ENCODE measurements around the gene MARK3. TPM values are rescaled to one million over a fixed set of nuclear protein-coding genes. Genes with fewer than 3 reads are reported as not detected.
"Not testable (repeated sequence)": the region's sequence is repeated elsewhere in the genome, so short reads cannot be mapped to it uniquely, and the experiment has no call there.

MARK3 gene
- total RNA-seq, 1 experiment from 2014 or later, result 81.9 TPM

GRCh38 chr14:103524002-103524935 is 139.1 kb downstream of the MARK3 start:
- Histone ChIP-seq H3K18ac (ENCODE audit: insufficient read length, low read depth, low read length) (no peak overlapping the region), H3K79me1 (ENCODE audit: insufficient read depth, low read depth, low read length, poor library complexity, severe bottlenecking) (no peaks in the 10 kb centered on the region), H4K8ac (replicated peaks; ENCODE audit: insufficient read length, low read depth, low read length) (no peak overlapping the region), H3K4me1 (ENCODE audit: insufficient read depth, low read length) (no peaks in the 10 kb centered on the region), H2BK120ac (ENCODE audit: low read depth, low read length, poor library complexity, severe bottlenecking) (no peak overlapping the region), H3K27ac (ENCODE audit: insufficient read length, low read depth, low read length) (no peak overlapping the region), H3K14ac (ENCODE audit: insufficient read depth, low read length) (no peak overlapping the region), H3K23me2 (ENCODE audit: insufficient read length, low read depth, low read length, poor library complexity, severe bottlenecking) (peaks cover 12% of the 10 kb centered on the region), H3K9ac (ENCODE audit: extremely low read depth, insufficient read length, low read length) (no peak overlapping the region), H2BK12ac (ENCODE audit: insufficient read length, low read depth, low read length) (no peak overlapping the region), H4K91ac (ENCODE audit: insufficient read length, low read depth, low read length) (no peak overlapping the region), H2AFZ (ENCODE audit: low read length) (no peak overlapping the region), H4K20me1 (ENCODE audit: control insufficient read depth, insufficient read depth, insufficient read length) (peaks cover 3% of the 10 kb centered on the region), H2AK5ac (ENCODE audit: insufficient read length, low read length) (no peak overlapping the region), H3K27me3 (ENCODE audit: insufficient read depth, low read length) (peaks cover 7% of the 10 kb centered on the region; the same call in 1 of the 2 replicates), H3K56ac (ENCODE audit: insufficient read length, low read depth, low read length) (no peak overlapping the region), H2BK20ac (ENCODE audit: low read depth, low read length, poor library complexity, severe bottlenecking) (no peak overlapping the region), H3K9me3 (ENCODE audit: control insufficient read depth, low read depth, low read length) (no peaks in the 10 kb centered on the region), H3K4me2 (ENCODE audit: insufficient read depth, insufficient read length, low read length) (no peak overlapping the region), H4K5ac (ENCODE audit: insufficient read length, low read depth, low read length) (no peak overlapping the region), H3K23ac (ENCODE audit: insufficient read length, low read depth, low read length) (no peak overlapping the region), H3K4ac (ENCODE audit: low read depth, low read length) (no peak overlapping the region), H2BK15ac (ENCODE audit: low read depth, low read length) (no peak overlapping the region), H2BK5ac (ENCODE audit: insufficient read length, low read length) (no peak overlapping the region), H3T11ph (ENCODE audit: low read length) (no peak overlapping the region), H3K79me2 (ENCODE audit: insufficient read depth, low read length) (no peaks in the 10 kb centered on the region)
- H3K9me3 Mint-ChIP-seq, result peaks cover 4 to 5% of the 10 kb centered on the region in 2 experiments; a peak in 3 of 5 replicates
- H3K4me3 Mint-ChIP-seq, result peak overlapping the region in 1 of 2 experiments; percentile 77; a peak in 3 of 5 replicates
- peaks cover 9 to 10% (median 10%) of the 10 kb centered on the region in 3 experiments for H3K36me3 Mint-ChIP-seq (ENCODE audit: insufficient read depth in 1 of 3, low read depth in 3 of 3)
- H3K27ac Mint-ChIP-seq, result no peak overlapping the region; a peak in 1 of 7 replicates
- DNase-seq, result no peak
- TF ChIP-seq, protein P1, sequence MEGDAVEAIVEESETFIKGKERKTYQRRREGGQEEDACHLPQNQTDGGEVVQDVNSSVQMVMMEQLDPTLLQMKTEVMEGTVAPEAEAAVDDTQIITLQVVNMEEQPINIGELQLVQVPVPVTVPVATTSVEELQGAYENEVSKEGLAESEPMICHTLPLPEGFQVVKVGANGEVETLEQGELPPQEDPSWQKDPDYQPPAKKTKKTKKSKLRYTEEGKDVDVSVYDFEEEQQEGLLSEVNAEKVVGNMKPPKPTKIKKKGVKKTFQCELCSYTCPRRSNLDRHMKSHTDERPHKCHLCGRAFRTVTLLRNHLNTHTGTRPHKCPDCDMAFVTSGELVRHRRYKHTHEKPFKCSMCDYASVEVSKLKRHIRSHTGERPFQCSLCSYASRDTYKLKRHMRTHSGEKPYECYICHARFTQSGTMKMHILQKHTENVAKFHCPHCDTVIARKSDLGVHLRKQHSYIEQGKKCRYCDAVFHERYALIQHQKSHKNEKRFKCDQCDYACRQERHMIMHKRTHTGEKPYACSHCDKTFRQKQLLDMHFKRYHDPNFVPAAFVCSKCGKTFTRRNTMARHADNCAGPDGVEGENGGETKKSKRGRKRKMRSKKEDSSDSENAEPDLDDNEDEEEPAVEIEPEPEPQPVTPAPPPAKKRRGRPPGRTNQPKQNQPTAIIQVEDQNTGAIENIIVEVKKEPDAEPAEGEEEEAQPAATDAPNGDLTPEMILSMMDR (conservative IDR thresholded peaks at IDR 0.05), result peak; percentile 50; the same call in 2 of the 3 replicates
- H3K4me1 Mint-ChIP-seq, result peaks cover 20 to 39% of the 10 kb centered on the region in 2 experiments
- no CpG with 5 or more reads among the region's 12 CpGs for WGBS (ENCODE audit: extremely low coverage, insufficient read length, low lambda C conversion rate)
- H3K27me3 Mint-ChIP-seq (ENCODE audit: low read depth), result peaks cover 35% of the 10 kb centered on the region

GRCh38 chr14:103525430-103526246 is 140.4 kb downstream of the MARK3 start:
- H3K4me1 ChIP-seq (ENCODE audit: insufficient read depth, low read length); H4K5ac ChIP-seq (ENCODE audit: insufficient read length, low read depth, low read length); H3K9me3 Mint-ChIP-seq; H3T11ph ChIP-seq (ENCODE audit: low read length); H2BK5ac ChIP-seq (ENCODE audit: insufficient read length, low read length); H3K79me1 ChIP-seq (ENCODE audit: insufficient read depth, low read depth, low read length, poor library complexity, severe bottlenecking); DNase-seq; H3K4me2 ChIP-seq (ENCODE audit: insufficient read depth, insufficient read length, low read length); H3K27me3 ChIP-seq (ENCODE audit: insufficient read depth, low read length); H3K4ac ChIP-seq (ENCODE audit: low read depth, low read length); H4K8ac ChIP-seq (replicated peaks; ENCODE audit: insufficient read length, low read depth, low read length); H2BK15ac ChIP-seq (ENCODE audit: low read depth, low read length); H2AK5ac ChIP-seq (ENCODE audit: insufficient read length, low read length); H3K56ac ChIP-seq (ENCODE audit: insufficient read length, low read depth, low read length); H2AFZ ChIP-seq (ENCODE audit: low read length); H3K18ac ChIP-seq (ENCODE audit: insufficient read length, low read depth, low read length); H3K79me2 ChIP-seq (ENCODE audit: insufficient read depth, low read length); H4K20me1 ChIP-seq (ENCODE audit: control insufficient read depth, insufficient read depth, insufficient read length); H3K9me3 ChIP-seq (ENCODE audit: control insufficient read depth, low read depth, low read length); H4K91ac ChIP-seq (ENCODE audit: insufficient read length, low read depth, low read length); H2BK120ac ChIP-seq (ENCODE audit: low read depth, low read length, poor library complexity, severe bottlenecking); H3K14ac ChIP-seq (ENCODE audit: insufficient read depth, low read length); H3K23ac ChIP-seq (ENCODE audit: insufficient read length, low read depth, low read length); H2BK12ac ChIP-seq (ENCODE audit: insufficient read length, low read depth, low read length); H2BK20ac ChIP-seq (ENCODE audit: low read depth, low read length, poor library complexity, severe bottlenecking); H3K4me3 Mint-ChIP-seq; H3K9ac ChIP-seq (ENCODE audit: extremely low read depth, insufficient read length, low read length); H3K27ac ChIP-seq (ENCODE audit: insufficient read length, low read depth, low read length); H3K36me3 Mint-ChIP-seq (ENCODE audit: insufficient read depth in 1 of 3, low read depth in 3 of 3); H3K27ac Mint-ChIP-seq: not testable (repeated sequence)
- peaks cover 35% of the 10 kb centered on the region for H3K27me3 Mint-ChIP-seq (ENCODE audit: low read depth)
- H3K23me2 ChIP-seq (ENCODE audit: insufficient read length, low read depth, low read length, poor library complexity, severe bottlenecking), result peaks cover 20% of the 10 kb centered on the region
- WGBS (ENCODE audit: extremely low coverage, insufficient read length, low lambda C conversion rate), result no CpG with 5 or more reads among the region's 17 CpGs
- H3K4me1 Mint-ChIP-seq, result peaks cover 18 to 41% of the 10 kb centered on the region in 2 experiments

Measured in H9 (cell line).